D341Med (cell line): Measurements from ENCODE around the gene SRSF3.
"Not testable (repeated sequence)": the region's sequence is repeated elsewhere in the genome, so short reads cannot be mapped to it uniquely, and the experiment has no call there.

Experiments
- DNase-seq: peaks from one replicate; pipeline ENCODE4 v3.0.0; 2012; ENCODE audit warnings: low spot score

SRSF3 gene

GRCh38 chr6:36649701-36650484, 55.7 kb downstream of the SRSF3 start:
- DNase-seq, result no peak

- DNase-seq, result no peak
These were observed 56.8 kb downstream of the SRSF3 start for GRCh38 chr6:36650848-36651478.

- DNase-seq, result no peak
These were observed 57.7 kb downstream of the SRSF3 start for GRCh38 chr6:36651659-36652379.

GRCh38 chr6:36654469-36654868, 60.3 kb downstream of the SRSF3 start:
- DNase-seq, result not testable (repeated sequence)
